PC-9 (cell line): ENCODE measurements around the gene RSPH4A. TPM values are rescaled to one million over a fixed set of nuclear protein-coding genes. Genes with fewer than 3 reads are reported as not detected.

Source experiments
- BruUV-seq: library from RNA; stranded (reverse); fragments of 400-500 nt; replicated peaks from 2 replicates; lab custom pipeline; 2021; lab: Mats Ljungman, UMichigan
- CTCF ChIA-PET: fragments of 300-600 bp; sonication (Branson Sonifier 250); formaldehyde crosslinking; loops from one replicate; lab custom pipeline; 2022; ENCODE audit warnings: antibody characterized with exemption; lab: Charles Lee
- POLR2A ChIA-PET: fragments of 300-600 bp; sonication (Branson Sonifier 250); formaldehyde crosslinking; loops from one replicate; lab custom pipeline; 2022; ENCODE audit warnings: antibody characterized with exemption; ENCODE audit not compliant: unreplicated experiment; lab: Charles Lee
- DNase-seq, 2 experiments: peaks; one replicate each; pipeline versions ENCODE4 v3.0.0 to v3.0.0-alpha.2; 2015 to 2022; ENCODE audit warnings: mixed read lengths in 1 of 2
- H2AFZ ChIP-seq: fragments of 200-600 bp; sonication (generic); 2 replicates; pipeline ENCODE4 v1.8.1; 2017; ENCODE audit warnings: antibody characterized with exemption
- H3F3A ChIP-seq: fragments of 200-600 bp; sonication (generic); 2 replicates; pipeline ENCODE4 v1.8.1; 2017; ENCODE audit warnings: antibody characterized with exemption, mild to moderate bottlenecking, low read depth; ENCODE audit not compliant: insufficient read depth
- H3K27ac ChIP-seq: fragments of 200-600 bp; sonication (generic); 2 replicates; pipeline ENCODE4 v1.6.1; 2016; ENCODE audit warnings: mixed run types
- H3K27me3 ChIP-seq: fragments of 200-600 bp; sonication (generic); 2 replicates; pipeline ENCODE4 v1.6.1; 2016; ENCODE audit warnings: low read depth, mixed run types; ENCODE audit not compliant: insufficient read depth
- H3K36me3 ChIP-seq: fragments of 200-600 bp; sonication (generic); 2 replicates; pipeline ENCODE4 v1.6.1; 2016; ENCODE audit warnings: low read depth, mixed run types
- H3K4me1 ChIP-seq: fragments of 200-600 bp; sonication (generic); replicated peaks from 2 replicates; pipeline ENCODE4 v1.6.1; 2016; ENCODE audit warnings: mixed run types; ENCODE audit not compliant: insufficient read depth
- H3K4me2 ChIP-seq: fragments of 200-600 bp; sonication (generic); 2 replicates; pipeline ENCODE4 v1.6.1; 2017; ENCODE audit warnings: mixed run types
- H3K4me3 ChIP-seq: fragments of 200-600 bp; sonication (generic); 2 replicates; pipeline ENCODE4 v1.6.1; 2016; ENCODE audit warnings: mixed run types
- H3K79me2 ChIP-seq: fragments of 200-600 bp; sonication (generic); 2 replicates; pipeline ENCODE4 v1.6.1; 2017; ENCODE audit warnings: low read depth, mixed run types
- H3K9me2 ChIP-seq: fragments of 200-600 bp; sonication (generic); 2 replicates; pipeline ENCODE4 v1.8.1; 2017; ENCODE audit warnings: mild to moderate bottlenecking; ENCODE audit not compliant: insufficient read depth
- H3K9me3 ChIP-seq: fragments of 200-600 bp; sonication (generic); 2 replicates; pipeline ENCODE4 v1.8.1; 2016; ENCODE audit warnings: low read depth; ENCODE audit not compliant: insufficient read depth
- H4K20me1 ChIP-seq: fragments of 200-600 bp; sonication (generic); 2 replicates; pipeline ENCODE4 v1.8.1; 2017; ENCODE audit not compliant: insufficient read depth
- CTCF ChIP-seq: fragments of 200-600 bp; sonication (generic); conservative IDR thresholded peaks from 2 replicates; pipeline ENCODE4 v1.6.1; 2017; ENCODE audit warnings: mixed run types, antibody characterized with exemption, mild to moderate bottlenecking, moderate library complexity
- EZH2 ChIP-seq: fragments of 200-600 bp; sonication (generic); IDR thresholded peaks from 2 replicates; pipeline ENCODE4 v1.8.0; 2017; ENCODE audit warnings: antibody characterized with exemption, low read depth
- intact Hi-C: fragments of 100-400 bp; cut with micrococcal nuclease; formaldehyde crosslinking; loops from one replicate; pipeline ENCODE4 v1.10.0; 2022; ENCODE audit not compliant: unreplicated experiment
- total RNA-seq: library from RNA; stranded (reverse); gene quantifications from 2 replicates; pipeline ENCODE4 v1.2.3, GENCODE V29; 2021

Gene RSPH4A
- total RNA-seq, 1 experiment from 2014 or later = 0.24 TPM

GRCh38 chr6:116672306-116672705, 56.0 kb downstream of the RSPH4A start:
- ChIA-PET CTCF (no interaction called here), POLR2A (no interaction called here)
- peak overlapping the region; percentile 7; the same call in 1 of the 2 replicates for H2AFZ ChIP-seq
- TF ChIP-seq CTCF (no peak), EZH2 (no peak)
- H4K20me1 ChIP-seq = peaks cover 5% of the 10 kb centered on the region; the same call in 1 of the 2 replicates
- no peaks in the 10 kb centered on the region for H3K27me3 ChIP-seq
- H3K4me1 ChIP-seq = peaks cover 4% of the 10 kb centered on the region; the same call in 1 of the 2 replicates
- no peaks in the 10 kb centered on the region; the same call in 1 of the 2 replicates for H3F3A ChIP-seq
- intact Hi-C loops = no loop called here
- peaks cover 13% of the 10 kb centered on the region for H3K79me2 ChIP-seq
- no peaks in the 10 kb centered on the region for H3K9me3 ChIP-seq
- no TSS peak for BruUV-seq
- H3K4me3 ChIP-seq = no peak overlapping the region
- H3K27ac ChIP-seq = no peak overlapping the region
- no peaks in the 10 kb centered on the region for H3K9me2 ChIP-seq
- H3K4me2 ChIP-seq = no peak overlapping the region
- H3K36me3 ChIP-seq = no peaks in the 10 kb centered on the region
- DNase-seq = no peak

- no peaks in the 10 kb centered on the region for H4K20me1 ChIP-seq
- intact Hi-C loops = no loop called here
- H3K9me3 ChIP-seq = no peaks in the 10 kb centered on the region
- BruUV-seq = no TSS peak
- TF ChIP-seq EZH2 (no peak), CTCF (no peak)
- no peaks in the 10 kb centered on the region for H3K36me3 ChIP-seq
- POLR2A ChIA-PET = no interaction called here
- no peak overlapping the region for H2AFZ ChIP-seq
- peaks cover 6% of the 10 kb centered on the region for H3K4me1 ChIP-seq
- H3K27ac ChIP-seq = no peak overlapping the region
- H3K4me3 ChIP-seq = no peak overlapping the region
- no peaks in the 10 kb centered on the region for H3K27me3 ChIP-seq
- no peak for DNase-seq
- H3F3A ChIP-seq = peaks cover 11% of the 10 kb centered on the region; the same call in 1 of the 2 replicates
- no peaks in the 10 kb centered on the region for H3K79me2 ChIP-seq
- CTCF ChIA-PET = no interaction called here
- no peaks in the 10 kb centered on the region for H3K9me2 ChIP-seq
- no peak overlapping the region for H3K4me2 ChIP-seq
Observed at GRCh38 chr6:116676021-116676420, 59.7 kb downstream of the RSPH4A start.

GRCh38 chr6:116680880-116681672, 64.8 kb downstream of the RSPH4A start, which contains the start of gene KPNA5:
KPNA5 (plus strand) TSS chr6:116681211; CDS start chr6:116681335, 124 bp downstream.
- intact Hi-C loops = loop anchor here (1.0 to 2.0 kb wide), 2 partner anchors 64 to 110 kb away; partner anchors contain the start of genes RSPH4A and RWDD1
- Histone ChIP-seq H3K4me3 (peak within 1 kb of the TSS; percentile 84), H3K36me3 (0 out of 2 replicates have a peak, but pooled peaks cover 9% of the 10 kb centered on the region), H3K79me2 (peaks cover 40% of the 10 kb centered on the region), H3K4me1 (peaks cover 15% of the 10 kb centered on the region), H3K27ac (peak within 1 kb of the TSS; percentile 85), H3F3A (peaks cover 22% of the 10 kb centered on the region), H3K9me2 (no peaks in the 10 kb centered on the region), H4K20me1 (0 out of 2 replicates have a peak, but pooled peaks cover 4% of the 10 kb centered on the region), H2AFZ (peak within 1 kb of the TSS; percentile 98), H3K9me3 (no peaks in the 10 kb centered on the region), H3K27me3 (no peaks in the 10 kb centered on the region), H3K4me2 (peak within 1 kb of the TSS; percentile 94)
- no peak for TF ChIP-seq CTCF
- TF ChIP-seq EZH2 = no peak
- ChIA-PET POLR2A (interaction anchor here (0.6 kb wide), 1 partner anchor 470 kb away, joined by 4 read pairs; no protein-coding TSS in a partner anchor), CTCF (no interaction called here)
- peak; percentile 84 to 87 for DNase-seq
- TSS peak; percentile 67 for BruUV-seq
